GM20000 (cell line): ENCODE results near the gene DAO.
"Not testable (repeated sequence)": the region's sequence is repeated elsewhere in the genome, so short reads cannot be mapped to it uniquely, and the experiment has no call there.

ENCODE experiments used
- DNase-seq: peaks from one replicate; pipeline ENCODE4 v3.0.0; 2012; ENCODE audit warnings: low spot score
- TF ChIP-seq, protein P1 (sequence below): IDR thresholded peaks from 2 replicates; pipeline ENCODE4 v1.5.1; 2012; ENCODE audit warnings: mild to moderate bottlenecking, control low read depth; ENCODE audit errors: extremely low read depth, missing control alignments

Gene DAO

DNA sequence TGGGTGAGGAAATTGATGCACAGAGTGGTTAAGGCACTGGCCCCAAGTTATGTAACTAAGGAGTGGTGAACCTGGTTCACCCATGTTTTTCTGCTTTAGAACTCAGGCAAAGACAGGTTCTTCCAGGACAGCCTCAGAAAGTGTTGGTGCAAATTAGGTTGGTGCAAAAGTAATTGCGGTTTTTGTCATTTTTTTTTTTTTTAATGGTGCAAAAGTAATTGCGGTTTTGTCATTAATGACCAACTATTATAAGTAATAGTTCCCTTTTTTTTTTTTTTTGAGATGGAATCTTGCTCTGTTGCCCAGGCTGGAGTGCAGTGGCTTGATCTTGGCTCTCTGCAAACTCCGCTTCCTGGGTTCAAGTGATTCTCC, 17.3 kb upstream of the DAO start:
- TF ChIP-seq, protein P1, sequence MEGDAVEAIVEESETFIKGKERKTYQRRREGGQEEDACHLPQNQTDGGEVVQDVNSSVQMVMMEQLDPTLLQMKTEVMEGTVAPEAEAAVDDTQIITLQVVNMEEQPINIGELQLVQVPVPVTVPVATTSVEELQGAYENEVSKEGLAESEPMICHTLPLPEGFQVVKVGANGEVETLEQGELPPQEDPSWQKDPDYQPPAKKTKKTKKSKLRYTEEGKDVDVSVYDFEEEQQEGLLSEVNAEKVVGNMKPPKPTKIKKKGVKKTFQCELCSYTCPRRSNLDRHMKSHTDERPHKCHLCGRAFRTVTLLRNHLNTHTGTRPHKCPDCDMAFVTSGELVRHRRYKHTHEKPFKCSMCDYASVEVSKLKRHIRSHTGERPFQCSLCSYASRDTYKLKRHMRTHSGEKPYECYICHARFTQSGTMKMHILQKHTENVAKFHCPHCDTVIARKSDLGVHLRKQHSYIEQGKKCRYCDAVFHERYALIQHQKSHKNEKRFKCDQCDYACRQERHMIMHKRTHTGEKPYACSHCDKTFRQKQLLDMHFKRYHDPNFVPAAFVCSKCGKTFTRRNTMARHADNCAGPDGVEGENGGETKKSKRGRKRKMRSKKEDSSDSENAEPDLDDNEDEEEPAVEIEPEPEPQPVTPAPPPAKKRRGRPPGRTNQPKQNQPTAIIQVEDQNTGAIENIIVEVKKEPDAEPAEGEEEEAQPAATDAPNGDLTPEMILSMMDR = no peak
- no peak for DNase-seq

- TF ChIP-seq, protein P1 = no peak
- DNase-seq = no peak
These were observed 14.7 kb upstream of the DAO start for GRCh38 chr12:108865169-108865568.

GRCh38 chr12:108866083-108866482, 13.8 kb upstream of the DAO start:
- not testable (repeated sequence) for DNase-seq

DNA sequence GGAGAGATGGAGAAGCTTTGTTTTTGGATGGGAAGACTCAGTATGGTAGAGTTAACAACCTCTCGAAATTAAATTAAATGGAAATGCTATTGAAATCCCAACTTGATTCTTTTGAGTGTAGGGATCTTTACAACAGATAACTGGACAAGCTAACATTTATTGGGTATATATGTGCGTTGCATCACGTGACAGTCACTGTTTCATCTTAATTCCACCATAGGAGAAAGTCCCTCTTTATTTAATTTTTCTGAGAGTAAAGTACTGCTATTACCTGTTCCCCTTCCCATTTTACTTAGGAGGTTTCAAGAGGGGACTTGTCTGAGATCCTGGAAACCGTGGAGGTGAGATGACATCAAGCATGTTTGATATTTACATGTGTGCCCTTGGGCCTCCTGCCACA, 11.1 kb upstream of the DAO start:
- no peak for DNase-seq
- TF ChIP-seq, protein P1 = no peak

- TF ChIP-seq, protein P1 = no peak
- DNase-seq = no peak
These were observed 4.6 kb upstream of the DAO start for GRCh38 chr12:108875280-108875679.

- TF ChIP-seq, protein P1 = no peak
- no peak for DNase-seq
These were observed 4.1 kb upstream of the DAO start for GRCh38 chr12:108875682-108876361.

GRCh38 chr12:108876550-108876949, 3.3 kb upstream of the DAO start:
- TF ChIP-seq, protein P1 = no peak
- no peak for DNase-seq

DNA sequence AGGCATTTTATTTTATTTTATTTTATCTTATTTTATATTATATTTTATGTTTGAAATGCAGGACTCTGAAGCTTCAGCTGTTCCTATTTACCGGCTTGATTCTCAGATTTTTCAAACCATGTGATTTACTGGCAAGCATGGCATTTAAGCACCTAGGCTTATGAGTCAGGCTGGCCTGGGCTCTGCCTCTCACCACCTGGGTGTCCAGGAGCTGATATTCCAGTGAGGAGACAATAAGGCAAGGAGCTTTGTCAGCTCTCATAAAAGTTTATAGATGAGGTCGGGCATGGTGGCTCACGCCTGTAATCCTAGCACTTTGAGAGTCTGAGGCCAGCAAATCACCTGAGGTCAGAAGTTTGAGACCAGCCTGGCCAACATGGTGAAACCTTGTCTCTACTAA, 2.1 kb downstream of the DAO start:
- TF ChIP-seq, protein P1 = no peak
- DNase-seq = no peak
